Esophagus muscularis mucosa (tissue), 4 donors: ENCODE results near the gene SLC5A5. TPM values are rescaled to one million over a fixed set of nuclear protein-coding genes. Genes with fewer than 3 reads are reported as not detected.

Experiments
- DNase-seq: peaks from one replicate; pipeline ENCODE4 v3.0.0-alpha.2; 2017; ENCODE audit errors: extremely low spot score
- H3K27ac ChIP-seq, 4 donors: fragments of 200-600 bp; sonication (generic); replicated peaks in 1 of 4; 1 replicate in 3 of 4; 2 replicates in 1 of 4; pipeline ENCODE4 v1.5.1; 2016 to 2019; ENCODE audit warnings: mild to moderate bottlenecking in 1 of 4
- H3K27me3 ChIP-seq, 4 donors: fragments of 200-600 bp; sonication (generic); one replicate each; pipeline versions ENCODE4 v1.5.1 to v1.6.0; 2016 to 2019
- H3K36me3 ChIP-seq, 4 donors: fragments of 200-600 bp; sonication (generic); one replicate each; pipeline ENCODE4 v1.5.1; 2016 to 2019
- H3K4me1 ChIP-seq, 4 donors: fragments of 200-600 bp; sonication (generic); one replicate each; pipeline ENCODE4 v1.5.1; 2016 to 2019
- H3K4me3 ChIP-seq, 4 donors: fragments of 200-600 bp; sonication (generic); 1 replicate in 2 of 4; 2 replicates in 2 of 4; pipeline ENCODE4 v1.5.1; 2016 to 2019; ENCODE audit warnings: mild to moderate bottlenecking in 4 of 4, moderate library complexity in 1 of 4
- H3K9me3 ChIP-seq, 4 donors: fragments of 200-600 bp; sonication (generic); 1 replicate in 3 of 4; 2 replicates in 1 of 4; pipeline ENCODE4 v1.5.1; 2016 to 2019
- CTCF ChIP-seq, 3 experiments: fragments of 200-600 bp in 2 of 3; fragments of 450-650 bp in 1 of 3; sonication (generic) in 2 of 3; IDR thresholded peaks; one replicate each; pipeline ENCODE4 v1.5.1; 2017 to 2019; ENCODE audit warnings: antibody characterized with exemption in 3 of 3, mild to moderate bottlenecking in 2 of 3, moderate library complexity in 1 of 3
- EP300 ChIP-seq: sonication (generic); formaldehyde crosslinking; IDR thresholded peaks from one replicate; pipeline ENCODE4 v1.6.1; 2017; ENCODE audit warnings: antibody characterized with exemption
- POLR2A ChIP-seq: fragments of 450-650 bp; IDR thresholded peaks from one replicate; pipeline ENCODE4 v1.6.1; 2017; ENCODE audit warnings: antibody characterized with exemption, moderate library complexity, mild to moderate bottlenecking, low read depth
- POLR2AphosphoS5 ChIP-seq, 2 donors: sonication (generic); formaldehyde crosslinking; IDR thresholded peaks; one replicate each; pipeline ENCODE4 v1.6.1; 2017; ENCODE audit warnings: antibody characterized with exemption in 2 of 2
- WGBS: methylation state at CpG from one replicate; pipeline ENCODE4 v1.1.5; 2018; 5-methylcytosine and 5-hydroxymethylcytosine counted together
- intact Hi-C: fragments of 100-400 bp; cut with DNase I; formaldehyde crosslinking; loops from one replicate; pipeline ENCODE4 v1.15.1; 2023
- total RNA-seq, 4 donors: library from RNA; depleted of rRNA; stranded (reverse); fragments of >200 nt; gene quantifications; one replicate each; pipeline versions ENCODE4 v1.1.0 to v1.2.1, GENCODE V29; 2016

The SLC5A5 gene
- total RNA-seq, 4 donors from 2014 or later = 0.17 TPM; not detected in 3

- H3K4me1 ChIP-seq = no peaks in the 10 kb centered on the region
- peaks cover 0 to 8% (median 0%) of the 10 kb centered on the region in 4 donors for H3K27me3 ChIP-seq
- no peak for DNase-seq
- H3K36me3 ChIP-seq = no peaks in the 10 kb centered on the region
- no peak overlapping the region for H3K4me3 ChIP-seq
- H3K27ac ChIP-seq = no peak overlapping the region
- intact Hi-C loops = no loop called here
- H3K9me3 ChIP-seq = no peaks in the 10 kb centered on the region
- 72% methylated on average over 3 of the region's 3 CpGs for WGBS
- TF ChIP-seq POLR2AphosphoS5 (IDR thresholded peaks at IDR 0.05) (no peak), POLR2A (no peak), CTCF (IDR thresholded peaks at IDR 0.05) (no peak)
These were observed 50.4 kb downstream of the SLC5A5 start for GRCh38 chr19:17922138-17922537.

DNA sequence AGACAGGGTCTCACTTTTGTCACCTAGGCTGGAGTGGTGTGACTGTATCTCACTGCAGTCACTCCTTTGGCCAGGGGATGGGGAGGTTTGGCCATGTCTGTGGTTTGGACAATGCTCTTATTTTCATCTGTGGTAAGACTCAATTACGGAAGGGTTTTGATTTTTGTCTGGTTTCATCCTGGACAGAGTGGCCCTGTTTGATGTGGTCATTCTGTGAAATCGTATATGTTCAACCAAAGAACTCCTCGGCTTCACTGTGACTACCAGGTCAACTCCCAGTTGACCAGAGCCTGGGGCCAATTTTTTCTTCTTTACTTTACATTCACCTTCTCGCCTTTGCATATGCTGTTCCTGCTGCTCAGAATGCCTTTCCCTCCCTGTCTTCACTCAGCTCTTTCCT, 54.3 kb downstream of the SLC5A5 start:
- no peak for TF ChIP-seq POLR2AphosphoS5 (IDR thresholded peaks at IDR 0.05)
- TF ChIP-seq CTCF (IDR thresholded peaks at IDR 0.05) = no peak
- no peak for TF ChIP-seq EP300
- TF ChIP-seq POLR2A = no peak
- no peak for DNase-seq
- Histone ChIP-seq H3K9me3 (no peaks in the 10 kb centered on the region), H3K4me3 (no peak overlapping the region), H3K36me3 (no peaks in the 10 kb centered on the region), H3K27me3 (no peaks in the 10 kb centered on the region), H3K27ac (no peak overlapping the region), H3K4me1 (no peaks in the 10 kb centered on the region)
- 75% methylated on average over 4 of the region's 4 CpGs for WGBS
- intact Hi-C loops = no loop called here

DNA sequence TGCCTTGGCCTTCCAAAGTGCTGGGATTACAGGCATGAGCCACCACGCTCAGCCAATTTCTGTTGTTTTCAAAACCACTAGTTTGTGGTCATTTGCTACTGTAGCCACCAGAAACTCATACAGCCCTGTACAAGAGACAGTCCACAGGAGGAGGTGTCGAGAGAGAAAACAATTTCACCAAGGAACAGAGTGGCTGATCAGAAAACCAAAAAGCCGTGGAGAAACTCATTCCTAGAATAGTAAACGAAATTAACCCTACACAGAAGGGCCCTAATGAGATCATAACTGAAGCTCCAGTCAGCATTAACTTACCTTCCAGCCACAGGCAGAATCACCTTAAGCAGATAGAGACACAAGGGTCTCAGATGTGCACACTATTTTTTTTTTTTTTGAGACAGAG, 57.3 kb downstream of the SLC5A5 start:
- H3K27me3 ChIP-seq = peaks cover 0 to 6% (median 0%) of the 10 kb centered on the region in 4 donors
- 66% methylated on average over 4 of the region's 4 CpGs for WGBS
- H3K9me3 ChIP-seq = no peaks in the 10 kb centered on the region
- no peak overlapping the region for H3K27ac ChIP-seq
- no peak for TF ChIP-seq POLR2AphosphoS5 (IDR thresholded peaks at IDR 0.05)
- no peak for TF ChIP-seq CTCF (IDR thresholded peaks at IDR 0.05)
- TF ChIP-seq EP300 = no peak
- TF ChIP-seq POLR2A = no peak
- no peak for DNase-seq
- H3K4me1 ChIP-seq = peaks cover 17 to 20% (median 19%) of the 10 kb centered on the region in 4 donors
- H3K4me3 ChIP-seq = no peak overlapping the region
- no peaks in the 10 kb centered on the region for H3K36me3 ChIP-seq
- intact Hi-C loops = no loop called here

GRCh38 chr19:17931532-17932191, 59.9 kb downstream of the SLC5A5 start:
- peaks cover 0 to 6% (median 0%) of the 10 kb centered on the region in 4 donors for H3K27me3 ChIP-seq
- TF ChIP-seq EP300 (no peak), CTCF (IDR thresholded peaks at IDR 0.05) (no peak), POLR2AphosphoS5 (IDR thresholded peaks at IDR 0.05) (no peak), POLR2A (no peak)
- intact Hi-C loops = loop anchor here (2.0 kb wide), 2 partner anchors 67 to 73 kb away; partner anchors contain the start of gene RPL18A
- H3K4me1 ChIP-seq = peaks cover 19 to 26% (median 25%) of the 10 kb centered on the region in 4 donors
- H3K27ac ChIP-seq = no peak overlapping the region
- H3K9me3 ChIP-seq = no peaks in the 10 kb centered on the region
- WGBS = 30% methylated on average over 14 of the region's 14 CpGs
- H3K36me3 ChIP-seq = peaks cover 2 to 15% (median 6%) of the 10 kb centered on the region in 4 donors
- no peak for DNase-seq
- peak overlapping the region in 3 of 4 donors; percentile 85 to 96 (median 89) for H3K4me3 ChIP-seq
